SK-N-SH (cell line): Measurements from ENCODE around the gene DNMT3A. TPM values are rescaled to one million over a fixed set of nuclear protein-coding genes. Genes with fewer than 3 reads are reported as not detected.

Source experiments
- CTCF ChIA-PET: fragments of 300-600, 350-600 bp; formaldehyde crosslinking; extraction: SDS; loops from one replicate; lab custom pipeline; 2021; lab: Yijun Ruan, JAX
- POLR2A ChIA-PET: fragments of 350-600 bp; sonication (Branson Sonifier 250); formaldehyde crosslinking; extraction: SDS; loops from one replicate; lab custom pipeline; 2020; ENCODE audit warnings: antibody characterized with exemption, inconsistent platforms; lab: Yijun Ruan, JAX
- DNase-seq: peaks from one replicate; pipeline ENCODE4 v3.0.0; 2012
- H2AFZ ChIP-seq: fragments of 200-600 bp; sonication (generic); 2 replicates; pipeline ENCODE4 v1.8.1; 2016; ENCODE audit warnings: antibody characterized with exemption, mild to moderate bottlenecking, low read depth
- H3F3A ChIP-seq: fragments of 200-600 bp; sonication (generic); replicated peaks from 2 replicates; pipeline ENCODE3; 2016; ENCODE audit warnings: antibody characterized with exemption, mild to moderate bottlenecking; ENCODE audit not compliant: insufficient read depth
- H3K27ac ChIP-seq, 2 experiments: fragments of 200-500 bp in 1 of 2; fragments of 200-600 bp in 1 of 2; sonication (Bioruptor generic) in 1 of 2; sonication (generic), shearing (Covaris generic) in 1 of 2; 2 replicates each; pipeline versions ENCODE4 v1.5.1 to v1.6.1; 2014 to 2016; ENCODE audit warnings: low read depth in 2 of 2, inconsistent platforms in 1 of 2, low read length in 1 of 2, mild to moderate bottlenecking in 1 of 2, mixed read lengths in 1 of 2
- H3K27me3 ChIP-seq: fragments of 200-600 bp; sonication (generic), shearing (Covaris generic); 2 replicates; pipeline ENCODE4 v1.6.1; 2016; ENCODE audit warnings: mixed run types; ENCODE audit not compliant: insufficient read depth
- H3K36me3 ChIP-seq, 2 experiments: fragments of 200-500 bp in 1 of 2; fragments of 200-600 bp in 1 of 2; sonication (Bioruptor generic) in 1 of 2; sonication (generic) in 1 of 2; replicated peaks in 1 of 2; 2 replicates each; pipeline versions ENCODE3 to v1.5.1; 2014 to 2016; ENCODE audit warnings: low read length in 1 of 2, mild to moderate bottlenecking in 1 of 2; ENCODE audit not compliant: insufficient read depth in 2 of 2, control insufficient read depth in 1 of 2
- H3K4me1 ChIP-seq, 2 experiments: fragments of 200-500 bp in 1 of 2; fragments of 200-600 bp in 1 of 2; sonication (Bioruptor generic) in 1 of 2; sonication (generic), shearing (Covaris generic) in 1 of 2; 2 replicates each; pipeline versions ENCODE4 v1.5.1 to v1.6.1; 2014 to 2016; ENCODE audit warnings: low read depth in 1 of 2, low read length in 1 of 2, mixed run types in 1 of 2; ENCODE audit not compliant: insufficient read depth in 2 of 2, control insufficient read depth in 1 of 2
- H3K4me2 ChIP-seq: fragments of 200-600 bp; sonication (generic), shearing (Covaris generic); 2 replicates; pipeline ENCODE4 v1.6.1; 2017; ENCODE audit warnings: mixed run types
- H3K4me3 ChIP-seq, 2 experiments: fragments of 200-500 bp in 1 of 2; fragments of 200-600 bp in 1 of 2; sonication (Bioruptor generic) in 1 of 2; sonication (generic), shearing (Covaris generic) in 1 of 2; 2 replicates each; pipeline versions ENCODE4 v1.5.1 to v1.8.1; 2014 to 2016; ENCODE audit warnings: low read depth in 2 of 2, inconsistent platforms in 1 of 2, low read length in 1 of 2, mild to moderate bottlenecking in 1 of 2, mixed read lengths in 1 of 2, moderate library complexity in 1 of 2
- H3K79me2 ChIP-seq: fragments of 200-600 bp; sonication (generic); 2 replicates; pipeline ENCODE4 v1.8.1; 2017; ENCODE audit warnings: mild to moderate bottlenecking; ENCODE audit not compliant: insufficient read depth
- H3K9ac ChIP-seq: fragments of 200-600 bp; sonication (generic); 2 replicates; pipeline ENCODE4 v1.6.1; 2017; ENCODE audit warnings: mixed run types
- H3K9me2 ChIP-seq: fragments of 200-600 bp; sonication (generic); 2 replicates; pipeline ENCODE4 v1.6.1; 2017; ENCODE audit warnings: mixed run types
- H3K9me3 ChIP-seq: fragments of 200-600 bp; sonication (generic); 2 replicates; pipeline ENCODE4 v1.6.1; 2017; ENCODE audit warnings: mixed run types, mild to moderate bottlenecking, moderate library complexity
- H4K20me1 ChIP-seq: fragments of 200-600 bp; sonication (generic); 2 replicates; pipeline ENCODE4 v1.6.1; 2017; ENCODE audit warnings: mild to moderate bottlenecking, mixed run types; ENCODE audit not compliant: insufficient read depth
- ELF1 ChIP-seq: IDR thresholded peaks from 2 replicates; pipeline ENCODE4 v1.4.0; 2012
- JUND ChIP-seq: IDR thresholded peaks from 2 replicates; pipeline ENCODE4 v1.4.0; 2012
- RAD21 ChIP-seq: IDR thresholded peaks from 2 replicates; pipeline ENCODE4 v1.6.1; 2012; ENCODE audit warnings: mild to moderate bottlenecking, low read length
- RCOR1 ChIP-seq: fragments of 150-350 bp; IDR thresholded peaks from 2 replicates; pipeline ENCODE4 v1.6.1; 2017; ENCODE audit warnings: antibody characterized with exemption, low read length
- RFX5 ChIP-seq: IDR thresholded peaks from 2 replicates; pipeline ENCODE4 v1.6.1; 2012; ENCODE audit warnings: mild to moderate bottlenecking, improper control_type of control experiment, low read length
- WGBS: methylation state at CpG from one replicate; pipeline ENCODE4 v1.1.6; 2017; ENCODE audit warnings: low lambda C conversion rate; 5-methylcytosine and 5-hydroxymethylcytosine counted together
- polyA plus RNA-seq, 3 experiments: library from polyadenylated mRNA; depleted of rRNA; stranded (reverse); fragments of >200 nt; gene quantifications; 2 replicates each; pipeline ENCODE4 v1.2.3, GENCODE V29; 2012
- TF ChIP-seq, protein P1 (sequence below): IDR thresholded peaks from 2 replicates; pipeline ENCODE4 v1.6.1; 2012; ENCODE audit warnings: mild to moderate bottlenecking, low read depth, low read length, moderate library complexity
- TF ChIP-seq, protein P2 (sequence below): fragments of 200-600 bp; sonication (generic); IDR thresholded peaks from 2 replicates; pipeline ENCODE4 v1.6.1; 2017; ENCODE audit warnings: antibody characterized with exemption, mild to moderate bottlenecking, moderate library complexity
- TF ChIP-seq, protein P3 (sequence below): fragments of 150-350 bp; IDR thresholded peaks from 2 replicates; pipeline ENCODE4 v1.6.1; 2017; ENCODE audit warnings: antibody characterized with exemption, low read length, low read depth, borderline replicate concordance

Gene DNMT3A
- polyA plus RNA-seq, 1 of the 3 experiments (the other 2 are of a cell fraction) = 5.6 TPM

DNA sequence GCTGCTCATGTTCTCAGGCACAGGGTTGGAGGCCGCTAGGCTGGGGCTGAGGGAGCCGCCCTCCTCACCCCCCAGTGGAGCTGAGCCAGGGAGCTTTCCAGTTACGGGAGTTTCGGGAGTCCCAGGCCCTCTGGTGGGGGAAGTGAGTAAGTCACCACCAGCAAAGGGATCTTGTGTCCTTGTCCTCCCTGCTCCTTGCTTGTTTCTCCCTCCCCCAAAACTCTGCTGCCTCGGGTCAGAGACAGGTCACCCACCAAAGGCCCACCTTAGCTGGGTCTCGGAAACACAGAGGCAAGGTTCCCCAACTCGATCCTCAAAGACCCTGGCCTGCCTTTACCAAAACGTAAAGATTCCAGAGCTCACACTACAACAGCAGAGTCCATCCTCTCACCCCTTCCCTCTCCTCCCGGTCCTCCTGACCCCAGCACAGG, 112.9 kb downstream of the DNMT3A start (continued):
- TF ChIP-seq, protein P1, sequence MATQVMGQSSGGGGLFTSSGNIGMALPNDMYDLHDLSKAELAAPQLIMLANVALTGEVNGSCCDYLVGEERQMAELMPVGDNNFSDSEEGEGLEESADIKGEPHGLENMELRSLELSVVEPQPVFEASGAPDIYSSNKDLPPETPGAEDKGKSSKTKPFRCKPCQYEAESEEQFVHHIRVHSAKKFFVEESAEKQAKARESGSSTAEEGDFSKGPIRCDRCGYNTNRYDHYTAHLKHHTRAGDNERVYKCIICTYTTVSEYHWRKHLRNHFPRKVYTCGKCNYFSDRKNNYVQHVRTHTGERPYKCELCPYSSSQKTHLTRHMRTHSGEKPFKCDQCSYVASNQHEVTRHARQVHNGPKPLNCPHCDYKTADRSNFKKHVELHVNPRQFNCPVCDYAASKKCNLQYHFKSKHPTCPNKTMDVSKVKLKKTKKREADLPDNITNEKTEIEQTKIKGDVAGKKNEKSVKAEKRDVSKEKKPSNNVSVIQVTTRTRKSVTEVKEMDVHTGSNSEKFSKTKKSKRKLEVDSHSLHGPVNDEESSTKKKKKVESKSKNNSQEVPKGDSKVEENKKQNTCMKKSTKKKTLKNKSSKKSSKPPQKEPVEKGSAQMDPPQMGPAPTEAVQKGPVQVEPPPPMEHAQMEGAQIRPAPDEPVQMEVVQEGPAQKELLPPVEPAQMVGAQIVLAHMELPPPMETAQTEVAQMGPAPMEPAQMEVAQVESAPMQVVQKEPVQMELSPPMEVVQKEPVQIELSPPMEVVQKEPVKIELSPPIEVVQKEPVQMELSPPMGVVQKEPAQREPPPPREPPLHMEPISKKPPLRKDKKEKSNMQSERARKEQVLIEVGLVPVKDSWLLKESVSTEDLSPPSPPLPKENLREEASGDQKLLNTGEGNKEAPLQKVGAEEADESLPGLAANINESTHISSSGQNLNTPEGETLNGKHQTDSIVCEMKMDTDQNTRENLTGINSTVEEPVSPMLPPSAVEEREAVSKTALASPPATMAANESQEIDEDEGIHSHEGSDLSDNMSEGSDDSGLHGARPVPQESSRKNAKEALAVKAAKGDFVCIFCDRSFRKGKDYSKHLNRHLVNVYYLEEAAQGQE = no peak
- TF ChIP-seq ELF1 = no peak
- TF ChIP-seq, protein P2, sequence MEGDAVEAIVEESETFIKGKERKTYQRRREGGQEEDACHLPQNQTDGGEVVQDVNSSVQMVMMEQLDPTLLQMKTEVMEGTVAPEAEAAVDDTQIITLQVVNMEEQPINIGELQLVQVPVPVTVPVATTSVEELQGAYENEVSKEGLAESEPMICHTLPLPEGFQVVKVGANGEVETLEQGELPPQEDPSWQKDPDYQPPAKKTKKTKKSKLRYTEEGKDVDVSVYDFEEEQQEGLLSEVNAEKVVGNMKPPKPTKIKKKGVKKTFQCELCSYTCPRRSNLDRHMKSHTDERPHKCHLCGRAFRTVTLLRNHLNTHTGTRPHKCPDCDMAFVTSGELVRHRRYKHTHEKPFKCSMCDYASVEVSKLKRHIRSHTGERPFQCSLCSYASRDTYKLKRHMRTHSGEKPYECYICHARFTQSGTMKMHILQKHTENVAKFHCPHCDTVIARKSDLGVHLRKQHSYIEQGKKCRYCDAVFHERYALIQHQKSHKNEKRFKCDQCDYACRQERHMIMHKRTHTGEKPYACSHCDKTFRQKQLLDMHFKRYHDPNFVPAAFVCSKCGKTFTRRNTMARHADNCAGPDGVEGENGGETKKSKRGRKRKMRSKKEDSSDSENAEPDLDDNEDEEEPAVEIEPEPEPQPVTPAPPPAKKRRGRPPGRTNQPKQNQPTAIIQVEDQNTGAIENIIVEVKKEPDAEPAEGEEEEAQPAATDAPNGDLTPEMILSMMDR = peak; percentile 84
- TF ChIP-seq RAD21 = peak; percentile 72
- TF ChIP-seq RFX5 = peak; percentile 60

DNA sequence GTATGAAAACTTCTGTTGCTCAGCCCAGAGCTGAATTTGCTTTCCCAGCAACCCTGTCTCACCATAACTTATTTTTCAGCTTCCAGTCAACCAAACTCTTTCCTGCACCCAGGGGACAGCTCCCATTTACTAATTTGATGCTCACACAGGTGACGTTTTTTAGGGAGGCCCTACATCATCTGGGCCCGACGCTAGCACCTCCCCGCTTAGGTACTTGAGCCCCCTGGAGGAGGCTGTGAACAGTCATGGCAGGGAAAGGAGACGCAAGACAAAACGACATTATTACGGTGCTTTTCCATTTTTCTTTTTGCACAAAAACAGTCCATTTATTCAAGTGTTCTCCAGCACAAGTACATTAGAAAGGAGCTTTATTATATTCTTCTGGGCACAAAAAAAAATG, 114.1 kb downstream of the DNMT3A start:
- H4K20me1 ChIP-seq = no peaks in the 10 kb centered on the region
- no peak for DNase-seq
- H2AFZ ChIP-seq = no peak overlapping the region
- peaks cover 3 to 37% of the 10 kb centered on the region in 2 experiments; a peak in 2 of 4 replicates for H3K4me1 ChIP-seq
- WGBS = 89% methylated on average over 7 of the region's 7 CpGs
- peaks cover 10% of the 10 kb centered on the region for H3F3A ChIP-seq
- POLR2A ChIA-PET = interaction anchor here (1.0 kb wide), 1 partner anchor 8 kb away, joined by 8 read pairs; no protein-coding TSS in a partner anchor
- no peak overlapping the region for H3K4me2 ChIP-seq
- no peaks in the 10 kb centered on the region for H3K27me3 ChIP-seq
- no peak for TF ChIP-seq JUND
- TF ChIP-seq, protein P3, sequence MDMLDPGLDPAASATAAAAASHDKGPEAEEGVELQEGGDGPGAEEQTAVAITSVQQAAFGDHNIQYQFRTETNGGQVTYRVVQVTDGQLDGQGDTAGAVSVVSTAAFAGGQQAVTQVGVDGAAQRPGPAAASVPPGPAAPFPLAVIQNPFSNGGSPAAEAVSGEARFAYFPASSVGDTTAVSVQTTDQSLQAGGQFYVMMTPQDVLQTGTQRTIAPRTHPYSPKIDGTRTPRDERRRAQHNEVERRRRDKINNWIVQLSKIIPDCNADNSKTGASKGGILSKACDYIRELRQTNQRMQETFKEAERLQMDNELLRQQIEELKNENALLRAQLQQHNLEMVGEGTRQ = no peak
- TF ChIP-seq RAD21 = no peak
- no peak for TF ChIP-seq RCOR1
- TF ChIP-seq, all 33 proteins: peak for 0
- Histone ChIP-seq H3K79me2 (no peaks in the 10 kb centered on the region), H3K27ac (no peak overlapping the region), H3K4me3 (no peak overlapping the region), H3K9me3 (no peaks in the 10 kb centered on the region), H3K9me2 (no peaks in the 10 kb centered on the region), H3K36me3 (peaks cover 0 to 14% of the 10 kb centered on the region in 2 experiments), H3K9ac (no peak overlapping the region)
- CTCF ChIA-PET = interaction anchor here (0.8 to 4.6 kb wide), 29 partner anchors 8 to 824 kb away, joined by 3 to 94 read pairs (median 9); partner anchors contain the start of gene DNMT3A
